CD4-positive, alpha-beta T cell treated with Interleukin-6 at 100 ng/mL for 8 hours (primary cell): ENCODE results near the gene OTC.

Experiments
- DNase-seq: peaks from one replicate; pipeline ENCODE4 v3.0.0-alpha.2; 2020; ENCODE audit warnings: mixed read lengths, low spot score

Gene OTC

DNA sequence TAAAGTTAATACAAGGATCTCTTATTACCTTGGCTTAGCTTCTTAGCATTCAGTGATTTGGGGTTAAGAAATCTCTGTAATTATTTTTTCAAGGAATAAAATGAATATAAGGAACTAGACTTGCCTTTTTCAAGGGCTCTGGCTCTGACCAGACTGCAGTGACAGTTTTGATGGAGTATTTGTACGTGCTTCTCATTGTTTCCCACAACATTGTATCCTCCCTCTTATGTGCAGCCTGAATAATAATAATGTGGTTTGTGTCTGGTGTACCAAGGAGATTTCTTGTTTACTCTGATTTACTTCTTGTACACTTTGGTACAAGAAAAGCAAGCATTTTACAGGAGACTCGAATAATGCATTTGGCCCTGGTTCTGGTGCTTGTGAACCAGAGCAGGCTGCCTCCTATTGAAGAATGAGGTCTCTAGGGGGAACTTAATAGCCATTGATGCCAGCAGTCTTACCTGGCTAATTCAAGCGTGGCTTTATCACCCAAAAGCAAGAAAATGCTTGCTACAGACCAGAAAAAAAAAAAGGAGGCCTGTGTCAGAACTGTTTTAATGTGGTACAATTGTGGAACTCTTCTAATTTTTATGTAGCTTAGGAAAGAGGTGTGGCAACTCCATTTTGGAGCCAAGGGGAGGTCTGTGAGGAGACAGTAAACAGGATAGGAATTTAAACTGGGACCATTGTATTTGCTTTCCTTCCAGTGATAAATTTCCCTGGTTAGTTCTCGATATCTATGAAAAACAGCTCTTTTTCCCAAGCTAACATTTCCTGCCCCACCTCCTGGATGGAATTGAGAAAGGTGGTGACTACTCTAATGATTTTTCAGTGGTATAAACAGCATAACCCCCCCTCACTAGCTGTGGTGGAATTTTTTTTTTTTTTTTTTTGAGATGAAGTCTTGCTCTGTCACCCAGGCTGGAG lies 5.6 kb downstream of the OTC start:
- no peak for DNase-seq

DNA sequence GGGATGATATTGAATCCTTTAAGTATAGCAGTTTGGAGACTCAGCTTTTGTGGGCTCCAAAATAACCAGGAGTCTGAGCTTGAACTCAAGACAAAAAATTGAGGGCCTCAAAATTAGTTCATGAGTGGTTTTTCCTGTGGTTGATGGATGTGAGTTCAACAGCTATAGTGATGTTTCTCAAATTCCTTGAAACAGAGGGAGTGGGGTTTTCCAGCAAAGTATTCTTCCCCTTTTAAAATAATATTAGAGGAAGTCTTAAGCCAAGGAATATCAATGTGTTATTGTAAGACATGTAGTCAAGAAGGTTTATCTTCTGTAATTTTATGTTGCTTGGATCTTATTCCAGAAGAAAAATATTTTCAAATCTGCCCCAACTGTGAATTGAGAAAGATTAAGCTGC lies 10.6 kb downstream of the OTC start:
- no peak for DNase-seq

DNA sequence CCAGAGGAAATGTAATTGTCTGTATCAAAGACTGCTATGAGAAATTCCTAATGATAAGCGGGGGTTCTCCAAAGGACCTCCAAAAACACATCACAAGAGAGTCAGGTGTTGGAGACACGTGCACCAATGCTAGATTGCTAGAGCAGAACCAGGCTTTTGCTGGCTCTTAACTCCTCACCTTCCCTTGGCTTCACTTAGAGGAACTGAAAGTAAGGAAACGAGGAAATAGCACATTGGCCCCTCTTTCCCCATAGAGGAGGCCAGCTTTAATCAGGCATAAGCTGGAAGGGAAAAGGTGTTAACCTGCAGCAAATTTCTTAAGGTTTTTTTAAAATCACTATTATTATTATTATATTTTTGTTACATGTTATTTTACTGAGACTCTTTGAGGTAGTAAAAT lies 13.6 kb downstream of the OTC start:
- DNase-seq: no peak

DNA sequence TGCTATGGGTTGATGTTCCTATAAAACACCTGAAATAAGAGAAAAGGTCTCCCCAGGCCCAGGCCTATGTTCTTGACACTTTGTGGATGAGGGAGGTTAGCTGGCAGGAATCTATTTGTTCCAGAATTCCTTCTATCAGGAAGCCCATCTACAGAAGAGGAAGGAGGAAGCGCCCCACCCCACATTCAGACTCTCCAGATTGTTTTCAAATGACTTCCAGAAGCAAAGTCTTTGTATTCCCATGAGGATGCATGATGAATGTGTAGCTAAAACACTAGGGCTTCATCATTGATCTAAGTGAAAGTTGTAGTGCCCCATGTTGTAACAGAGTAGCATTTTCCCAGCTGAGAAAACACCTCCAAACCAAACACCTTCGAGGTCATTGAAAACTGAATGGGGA lies 16.4 kb downstream of the OTC start:
- no peak for DNase-seq

DNA sequence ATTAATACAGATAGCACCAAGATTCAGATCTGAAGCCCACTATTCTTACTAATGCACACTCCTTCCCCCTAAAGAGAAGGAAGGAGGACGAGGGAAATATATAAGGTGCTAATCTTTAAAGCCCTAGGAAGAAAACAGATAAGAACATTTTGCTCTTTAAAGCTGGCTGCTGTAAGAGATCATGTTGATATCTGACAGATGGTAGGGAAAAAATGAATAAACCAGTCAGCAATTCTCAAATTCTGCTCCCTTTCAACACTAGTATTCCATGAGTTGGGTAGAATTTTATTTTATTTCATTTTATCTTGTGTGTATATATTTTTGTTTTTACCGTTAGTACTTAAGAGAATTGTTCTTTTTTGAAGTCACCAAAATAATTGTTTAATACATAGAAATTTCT lies 19.2 kb downstream of the OTC start:
- DNase-seq: no peak

DNA sequence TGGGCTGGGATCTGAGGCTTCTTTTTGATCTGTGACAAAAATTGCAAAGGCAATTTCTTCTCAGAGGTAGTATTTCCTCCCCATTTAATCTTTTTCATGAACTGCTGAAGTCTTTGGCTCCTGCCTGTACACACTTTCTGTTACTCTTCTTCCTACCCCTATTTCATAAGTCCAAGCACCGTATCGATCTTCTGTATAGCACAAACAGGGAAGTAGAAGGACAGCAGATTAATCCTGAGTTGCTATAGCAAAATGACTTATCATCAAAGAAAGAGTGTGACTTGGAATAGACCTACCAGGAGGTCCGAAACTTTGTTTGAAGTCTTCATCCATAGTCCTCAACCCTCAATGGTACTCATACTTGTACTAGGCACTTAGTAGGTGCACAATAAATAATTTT lies 22.0 kb downstream of the OTC start:
- no peak for DNase-seq

DNA sequence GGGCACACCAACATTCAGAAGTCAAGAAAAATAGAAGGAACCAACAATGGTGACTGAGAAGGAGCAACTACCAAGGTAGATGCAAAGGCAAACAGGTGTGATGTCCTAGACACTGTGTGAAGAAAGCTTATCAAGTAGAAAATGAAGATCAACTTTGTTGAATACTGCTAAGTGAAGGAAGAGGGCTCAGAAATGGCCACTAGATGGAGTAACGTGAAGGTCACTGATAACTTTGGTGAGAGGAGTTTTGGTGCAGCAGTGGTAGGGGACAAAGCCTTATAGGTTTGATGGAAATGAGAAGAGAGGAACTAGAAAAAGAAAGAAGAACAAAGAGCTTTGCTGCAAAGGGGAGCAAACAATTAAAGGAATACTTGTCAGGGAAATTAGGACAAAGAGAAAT lies 23.5 kb downstream of the OTC start:
- DNase-seq: no peak

DNA sequence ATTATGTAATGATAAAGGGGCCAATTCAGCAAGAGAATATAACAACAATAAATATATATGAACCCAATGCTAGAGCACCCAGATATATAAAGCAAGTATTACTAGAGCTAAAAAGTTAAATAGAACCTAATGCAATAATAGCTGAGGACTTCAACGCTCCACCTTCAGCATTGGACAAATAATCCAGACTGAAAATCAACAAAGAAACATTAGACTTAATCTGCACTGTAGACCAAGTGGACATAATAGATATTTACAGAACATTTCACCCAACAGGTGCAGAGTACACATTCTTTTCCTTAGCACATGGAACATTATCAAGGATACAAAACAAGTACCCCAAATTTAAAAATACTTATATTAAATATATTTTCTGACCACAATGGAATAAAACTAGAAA lies 24.3 kb downstream of the OTC start:
- no peak for DNase-seq

DNA sequence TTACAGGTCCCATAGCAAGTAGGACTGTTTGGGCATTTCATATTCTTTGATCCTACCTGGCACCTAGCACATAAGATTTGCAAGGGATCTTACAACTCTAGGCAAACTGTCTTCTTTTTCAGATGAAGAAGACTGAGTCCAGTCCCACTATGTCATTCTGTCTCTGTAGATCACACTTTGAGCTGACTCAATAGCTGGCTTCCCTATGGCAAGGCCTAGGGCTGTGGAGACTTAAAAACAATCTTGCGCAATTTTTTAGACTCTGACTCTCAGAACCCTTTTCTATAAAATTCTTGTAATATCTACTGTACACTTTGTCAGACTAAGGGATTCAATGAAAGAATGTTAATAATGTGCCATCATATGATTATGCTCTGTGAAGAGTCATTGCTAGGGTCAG lies 26.7 kb downstream of the OTC start:
- no peak for DNase-seq

DNA sequence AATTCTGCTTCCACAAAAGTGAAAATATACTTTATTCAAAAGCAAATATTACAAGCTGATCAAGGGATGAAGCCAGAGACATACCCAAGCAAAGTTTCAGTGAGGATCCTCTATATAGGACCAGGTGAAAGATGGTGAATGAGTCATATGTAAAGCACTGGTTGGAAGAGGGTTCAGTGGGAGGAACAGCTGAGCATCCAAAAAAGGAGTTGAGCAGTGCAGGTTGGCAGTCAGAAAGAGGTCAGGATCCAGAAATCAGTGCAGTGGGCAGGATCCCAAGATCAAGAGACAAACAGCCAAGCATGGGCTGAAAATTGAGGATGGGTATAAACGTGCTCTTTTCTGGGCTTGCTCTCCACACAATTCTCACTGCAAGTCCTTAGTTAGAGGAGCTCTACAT lies 30.3 kb downstream of the OTC start:
- DNase-seq: no peak

DNA sequence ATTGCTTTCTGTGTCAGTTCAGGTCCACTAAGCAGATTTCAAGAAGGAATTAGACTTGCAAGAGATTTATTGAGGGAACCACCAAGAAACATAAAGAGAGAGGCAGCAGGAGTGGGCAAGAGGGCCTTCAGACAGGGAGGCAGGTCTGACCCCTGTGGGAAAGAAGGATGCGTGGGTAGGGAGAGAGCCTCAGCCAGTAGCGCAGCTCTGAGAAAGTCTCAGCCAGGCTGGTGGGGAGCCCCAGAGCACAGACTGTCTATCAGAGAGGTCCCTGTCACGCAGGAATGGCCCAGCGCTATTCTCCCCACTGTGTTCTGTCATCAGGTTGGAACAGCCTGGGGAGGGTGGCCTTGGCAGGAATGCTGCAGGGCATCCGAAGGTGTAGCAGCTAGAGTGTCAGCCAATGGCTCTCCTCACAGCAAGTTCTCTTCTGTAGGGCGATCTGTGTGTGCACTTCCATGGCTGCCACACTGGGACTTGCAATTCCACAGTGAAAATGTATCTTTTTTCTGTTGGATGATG lies 48.0 kb downstream of the OTC start:
- no peak for DNase-seq

DNA sequence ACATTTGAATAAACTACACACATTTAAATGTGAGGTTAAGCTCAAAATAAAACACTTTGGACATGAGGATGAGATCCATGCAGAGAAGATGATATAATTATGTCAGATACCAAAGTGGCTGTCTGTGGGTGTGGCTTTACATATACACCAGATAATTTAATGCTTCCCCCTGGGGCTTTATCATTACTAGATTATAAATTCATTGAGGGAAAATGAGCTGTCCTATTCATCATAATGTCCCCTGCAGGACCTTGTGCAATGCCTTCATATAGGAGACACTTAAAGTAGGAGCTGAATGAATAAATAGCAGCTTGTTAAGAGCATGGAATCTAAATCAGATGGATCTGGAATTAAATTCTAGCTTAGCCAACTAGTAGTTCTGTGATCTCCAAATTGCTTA lies 49.7 kb downstream of the OTC start:
- no peak for DNase-seq

DNA sequence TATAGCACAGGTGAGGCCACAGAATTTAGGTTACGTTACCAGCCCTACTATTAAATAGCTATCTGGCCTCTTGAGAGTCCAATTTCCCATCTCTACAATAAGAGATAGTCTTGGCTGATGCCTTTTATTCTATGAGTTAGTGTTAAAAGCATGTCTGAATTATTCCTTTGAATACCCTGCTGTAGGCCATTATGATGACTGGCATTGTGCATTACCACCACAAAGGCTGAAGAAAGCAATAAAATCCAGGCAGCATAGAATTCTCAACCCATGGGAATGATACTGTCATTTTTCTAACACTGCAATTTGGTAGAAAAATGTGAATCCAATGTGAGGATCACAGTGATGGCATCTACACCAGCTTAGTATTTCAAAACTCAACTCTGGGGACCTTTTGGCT lies 51.4 kb downstream of the OTC start:
- no peak for DNase-seq

DNA sequence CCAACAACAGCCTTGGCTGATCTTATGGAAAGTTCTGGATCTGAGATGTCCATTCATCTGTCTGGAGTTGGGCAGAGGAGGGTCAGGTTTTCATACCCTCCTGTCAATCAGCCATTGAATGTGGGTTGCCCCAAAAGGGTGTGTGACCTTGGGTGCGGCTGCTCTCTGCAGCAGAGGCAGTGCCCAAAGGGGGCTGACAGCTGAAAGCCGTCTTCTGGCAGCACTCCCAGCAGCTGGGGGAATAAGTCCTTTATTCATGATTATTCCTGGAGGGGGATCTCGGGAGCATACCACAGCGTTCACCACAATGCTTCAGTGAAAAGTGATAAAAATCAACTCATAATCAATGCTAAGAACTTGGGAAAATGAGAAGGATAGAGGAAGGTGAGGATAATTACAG lies 54.7 kb downstream of the OTC start:
- DNase-seq: no peak

DNA sequence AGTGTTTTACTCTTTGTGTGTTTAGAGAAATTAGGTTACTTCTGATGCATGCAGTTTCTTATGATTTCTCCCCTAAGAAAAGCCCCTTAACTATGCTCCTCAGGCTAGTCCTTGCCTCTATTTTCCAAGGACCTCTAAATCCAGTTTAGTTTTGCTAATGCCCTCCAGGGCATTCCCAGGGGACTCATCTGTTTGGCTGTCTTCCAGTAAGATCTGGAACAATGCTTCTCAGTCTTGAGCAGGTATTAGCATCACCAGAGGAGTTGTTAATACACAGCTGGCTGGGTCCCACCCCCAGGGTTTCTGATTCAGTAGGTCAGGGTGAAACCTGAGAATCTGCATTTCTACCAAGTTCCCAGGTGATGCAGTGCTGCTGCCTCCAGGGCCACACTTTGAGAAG lies 56.9 kb downstream of the OTC start:
- no peak for DNase-seq

DNA sequence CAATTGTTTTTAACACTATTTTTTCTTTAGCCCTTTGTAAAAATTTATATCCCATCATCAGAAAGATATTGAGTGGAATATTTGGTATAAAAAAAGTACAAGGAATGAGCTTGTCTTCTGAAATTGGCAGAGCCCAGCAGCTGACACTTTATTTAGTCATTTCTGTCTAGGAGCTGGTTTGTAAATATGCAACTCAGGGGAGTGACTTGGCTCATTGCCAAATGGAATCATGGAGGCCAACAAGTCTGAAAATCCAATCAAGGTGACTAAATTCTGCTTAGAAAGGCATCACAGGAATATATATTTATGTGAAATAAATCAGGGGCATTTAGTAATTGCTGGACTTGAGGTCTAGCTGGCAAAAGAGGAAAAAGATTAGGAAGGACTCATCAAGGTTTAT lies 74.4 kb downstream of the OTC start:
- no peak for DNase-seq

DNA sequence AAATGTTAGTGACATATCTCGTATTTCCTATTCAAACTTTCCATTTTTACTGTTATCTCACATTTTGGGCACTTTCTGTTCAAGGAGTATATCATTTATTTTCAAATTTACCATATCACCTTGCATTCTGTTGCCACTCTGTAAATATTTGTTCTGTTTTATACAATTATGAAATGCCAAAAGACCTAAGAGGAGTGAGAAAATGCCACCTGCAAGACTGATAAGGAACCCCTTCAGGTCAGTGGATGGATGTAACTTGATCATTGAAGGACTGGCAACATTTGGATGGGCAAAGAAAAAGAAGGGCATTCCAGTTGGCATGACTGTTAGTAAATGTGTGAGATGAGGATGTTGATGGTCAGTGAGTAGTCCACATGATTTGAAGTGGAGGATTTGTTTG lies 79.1 kb downstream of the OTC start:
- DNase-seq: no peak

DNA sequence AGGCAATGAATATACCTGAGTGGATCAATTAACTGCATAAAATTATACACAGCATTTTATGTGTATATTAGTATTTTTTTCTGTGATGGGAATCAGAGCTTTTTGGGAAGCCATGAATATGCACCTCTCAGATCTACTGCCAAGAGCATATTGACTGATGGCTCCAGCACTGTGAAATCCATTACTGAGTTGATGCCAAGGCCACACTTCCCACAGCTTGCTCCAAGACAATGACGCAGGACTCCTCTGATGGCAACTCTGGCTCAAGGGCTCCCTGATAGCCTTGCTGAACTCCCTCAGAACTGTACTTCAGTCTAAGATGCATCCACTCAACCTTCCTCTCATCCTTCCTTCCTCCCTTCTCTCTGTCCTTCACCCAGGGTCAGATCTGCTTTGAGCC lies 82.7 kb downstream of the OTC start:
- DNase-seq: no peak

DNA sequence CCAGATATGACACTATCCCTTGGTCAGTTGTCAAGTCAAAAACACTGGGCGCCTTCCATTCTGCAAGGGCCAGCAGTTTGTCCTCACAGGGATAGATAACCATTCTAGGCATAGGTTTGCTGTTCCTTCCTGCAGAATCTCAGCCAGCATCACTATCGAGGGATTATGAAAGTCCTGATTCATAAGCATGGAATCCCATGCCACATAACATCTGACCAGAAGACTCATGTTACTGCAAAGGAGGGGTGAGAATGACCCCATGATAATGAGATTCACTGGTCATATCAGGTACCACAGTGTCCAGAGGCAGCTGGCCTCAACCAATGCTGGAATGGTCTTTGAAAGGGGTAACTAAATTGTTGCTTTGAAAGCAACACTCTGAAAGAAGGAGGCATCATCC lies 84.7 kb downstream of the OTC start:
- no peak for DNase-seq

DNA sequence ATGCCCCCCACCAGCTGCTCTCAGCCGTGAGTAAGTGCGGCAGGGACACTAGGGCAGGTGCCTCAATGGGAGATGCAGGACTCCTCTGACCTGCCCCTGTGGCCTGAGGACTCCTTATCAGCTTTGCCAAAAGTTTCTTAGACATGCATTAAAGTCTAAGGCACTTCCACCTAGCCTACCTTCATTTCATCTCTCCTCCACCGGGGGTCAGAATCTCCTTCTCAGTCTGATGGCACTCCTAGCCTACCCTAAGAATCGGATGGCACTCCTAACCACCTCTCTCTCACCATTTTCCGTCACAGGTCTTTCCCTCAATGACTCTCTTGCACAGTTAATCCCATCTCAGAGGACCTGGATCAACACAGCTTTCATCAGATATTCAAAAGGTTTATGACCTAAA lies 85.9 kb downstream of the OTC start:
- no peak for DNase-seq

DNA sequence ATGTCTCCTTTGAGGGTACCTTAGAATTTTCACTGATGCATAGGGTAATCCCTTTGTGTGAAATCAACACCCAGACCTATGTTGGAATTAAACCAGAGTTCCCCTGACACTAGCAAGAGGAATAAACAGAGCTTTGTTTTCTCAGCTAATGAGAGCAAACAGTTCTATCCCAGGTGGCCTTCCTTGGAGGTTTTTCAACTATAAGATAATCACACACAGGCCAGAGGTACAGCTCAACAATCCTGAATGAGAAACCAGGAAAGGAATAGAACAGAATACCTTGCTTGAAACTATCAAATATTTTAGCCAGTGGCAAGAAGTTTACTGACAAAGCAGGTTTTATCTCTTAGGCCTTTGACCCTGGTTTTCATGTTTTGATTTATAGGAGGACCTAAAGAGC lies 100.2 kb downstream of the OTC start:
- DNase-seq: no peak

DNA sequence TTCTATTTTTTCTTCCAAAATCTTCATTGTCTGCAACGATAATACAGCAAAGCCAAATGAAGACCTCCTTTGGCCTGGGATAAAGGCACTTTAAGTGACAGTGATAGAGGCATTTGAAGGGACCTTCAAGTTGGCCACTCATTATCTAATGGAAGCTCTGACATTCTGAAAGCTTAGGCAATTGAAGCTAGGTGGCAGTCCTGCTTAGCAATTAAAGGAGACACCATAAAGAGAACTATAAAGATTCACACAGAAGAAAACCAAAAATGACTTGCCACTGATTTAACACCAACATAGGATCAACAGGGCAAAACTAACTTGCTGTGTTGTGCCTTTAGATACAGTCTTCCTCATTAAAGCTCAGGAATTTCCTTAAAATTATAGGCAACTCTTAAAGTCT lies 105.7 kb downstream of the OTC start:
- DNase-seq: no peak

DNA sequence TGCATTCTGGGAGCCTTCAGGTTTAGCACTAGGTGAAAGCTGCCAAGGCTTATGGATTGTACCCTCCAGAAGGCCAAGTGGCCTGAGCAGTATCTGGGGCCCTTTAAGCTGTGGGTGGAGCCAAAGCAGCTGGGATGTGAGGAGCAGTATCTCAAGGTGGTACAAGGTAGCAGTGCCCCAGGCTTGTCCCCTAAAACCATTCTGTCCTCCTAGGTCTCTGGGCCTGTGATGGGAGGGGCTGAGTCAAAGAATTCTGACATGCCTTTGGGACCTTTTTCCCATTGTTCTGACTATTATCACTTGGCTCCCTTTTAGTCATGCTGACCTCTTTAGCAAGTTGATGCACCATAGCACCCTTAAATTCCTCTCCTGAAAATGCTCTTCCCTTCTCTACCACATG lies 109.9 kb downstream of the OTC start:
- no peak for DNase-seq

DNA sequence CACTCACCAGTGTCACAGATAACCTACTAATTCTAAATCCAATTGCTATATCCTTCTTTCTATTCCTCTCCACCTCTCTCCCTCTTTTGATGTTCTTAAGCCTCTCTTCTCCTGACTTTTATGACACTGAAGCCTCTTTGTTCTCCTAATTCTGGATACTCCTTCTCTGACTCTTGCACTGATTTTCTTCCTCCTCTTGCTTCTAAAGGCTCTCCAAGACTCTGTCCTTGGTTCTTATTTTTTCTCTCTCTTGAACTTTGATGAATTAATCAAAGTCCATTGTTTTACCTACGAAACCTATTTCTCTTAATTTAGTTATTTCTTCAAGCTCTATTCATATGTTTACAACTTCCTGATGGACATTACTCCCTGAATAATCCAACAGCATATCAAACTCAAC lies 113.3 kb downstream of the OTC start:
- no peak for DNase-seq
